Activated effector memory CD4-positive, alpha-beta T cell treated with anti-CD3 and anti-CD28 coated beads, Interleukin-2, amount 50 U/mL, for 16 hours (primary cell): ENCODE results near the gene SLC15A1.
"Not testable (repeated sequence)": the region's sequence is repeated elsewhere in the genome, so short reads cannot be mapped to it uniquely, and the experiment has no call there.

Experiments used
- DNase-seq: peaks from one replicate; pipeline ENCODE4 v3.0.0-alpha.2; 2020

SLC15A1 gene

GRCh38 chr13:98780451-98780850 is 28.0 kb upstream of the SLC15A1 start:
- no peak for DNase-seq

- no peak for DNase-seq
These were observed 27.2 kb upstream of the SLC15A1 start for GRCh38 chr13:98779695-98780094.

DNA sequence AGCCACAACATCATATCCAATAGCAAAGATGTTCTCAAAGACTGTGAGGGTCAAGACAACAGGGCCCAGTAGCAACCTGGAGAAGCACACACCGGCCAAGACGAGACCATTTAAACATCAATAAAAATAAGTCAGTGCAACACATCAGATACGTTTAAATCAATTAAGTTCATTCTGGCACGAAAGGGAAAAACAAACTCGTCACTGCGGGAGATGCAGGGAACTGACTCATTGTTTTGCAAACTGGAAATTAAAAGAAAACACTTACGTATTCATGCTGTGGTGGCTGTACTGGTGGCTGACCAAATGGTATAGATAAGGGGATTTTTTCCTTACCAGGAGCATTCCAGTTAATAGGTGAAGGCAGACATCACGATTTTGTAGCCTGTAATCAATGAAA is 26.3 kb upstream of the SLC15A1 start:
- DNase-seq: no peak

DNA sequence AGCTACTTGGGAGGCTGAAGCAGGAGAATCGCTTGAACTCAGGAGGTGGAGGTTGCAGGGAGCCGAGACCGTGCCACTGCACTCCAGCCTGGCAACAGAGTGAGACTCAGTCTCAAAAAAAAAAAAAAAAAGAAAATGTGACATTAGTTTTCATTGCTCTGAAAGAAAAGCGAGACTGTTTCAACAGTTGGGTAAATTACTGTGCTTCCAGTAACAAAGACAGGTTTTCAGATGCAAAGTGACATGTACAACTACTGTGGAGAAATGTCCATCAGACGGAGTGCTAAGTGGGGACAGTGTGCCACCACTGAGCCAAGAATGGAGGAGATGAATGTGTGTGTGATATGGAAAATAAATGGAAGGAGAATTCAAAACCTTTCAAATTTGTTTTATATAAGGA is 24.2 kb upstream of the SLC15A1 start:
- DNase-seq: no peak

GRCh38 chr13:98775844-98776598 is 23.5 kb upstream of the SLC15A1 start:
- DNase-seq: no peak

DNA sequence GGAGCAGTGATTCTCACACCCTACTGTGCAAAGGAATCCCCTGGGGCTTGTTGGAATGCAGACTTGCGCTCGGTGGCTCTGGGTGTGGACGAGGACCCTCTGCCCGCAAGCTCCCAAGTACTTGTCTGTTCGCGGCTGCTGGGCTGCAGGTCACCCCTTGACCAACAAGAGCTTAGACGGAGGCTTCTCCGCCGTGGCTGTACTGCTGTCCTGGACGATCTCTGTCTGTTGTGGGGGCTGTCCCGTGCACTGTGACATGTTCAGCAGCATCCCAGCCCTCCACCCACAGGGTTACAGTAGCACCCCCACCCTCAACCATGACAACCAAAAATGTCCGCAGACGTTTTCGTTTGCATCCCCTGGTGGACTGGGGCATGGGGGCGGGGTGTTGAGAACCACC is 22.9 kb upstream of the SLC15A1 start:
- DNase-seq: no peak

GRCh38 chr13:98774776-98775175 is 22.3 kb upstream of the SLC15A1 start:
- no peak for DNase-seq

DNA sequence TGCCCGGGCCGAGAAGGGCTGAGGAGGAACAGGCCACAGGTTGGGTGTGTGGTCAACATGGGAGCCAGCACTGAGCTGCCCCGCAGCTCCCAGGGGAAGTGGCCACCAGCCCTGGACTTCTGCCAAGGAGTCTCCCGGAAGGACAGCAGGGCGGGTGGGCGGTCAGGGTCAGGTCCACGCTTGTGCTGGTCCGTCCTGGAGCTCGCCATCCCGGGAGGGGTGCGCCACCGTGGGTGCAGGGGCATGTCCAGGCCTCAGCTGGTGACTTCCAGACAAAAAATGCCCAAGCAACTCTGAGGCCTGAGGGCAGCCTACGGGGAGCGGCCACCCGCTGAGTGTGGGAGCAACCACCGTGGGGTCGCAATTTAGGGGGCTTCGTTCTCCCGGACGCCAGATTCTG is 21.4 kb upstream of the SLC15A1 start:
- no peak for DNase-seq

DNA sequence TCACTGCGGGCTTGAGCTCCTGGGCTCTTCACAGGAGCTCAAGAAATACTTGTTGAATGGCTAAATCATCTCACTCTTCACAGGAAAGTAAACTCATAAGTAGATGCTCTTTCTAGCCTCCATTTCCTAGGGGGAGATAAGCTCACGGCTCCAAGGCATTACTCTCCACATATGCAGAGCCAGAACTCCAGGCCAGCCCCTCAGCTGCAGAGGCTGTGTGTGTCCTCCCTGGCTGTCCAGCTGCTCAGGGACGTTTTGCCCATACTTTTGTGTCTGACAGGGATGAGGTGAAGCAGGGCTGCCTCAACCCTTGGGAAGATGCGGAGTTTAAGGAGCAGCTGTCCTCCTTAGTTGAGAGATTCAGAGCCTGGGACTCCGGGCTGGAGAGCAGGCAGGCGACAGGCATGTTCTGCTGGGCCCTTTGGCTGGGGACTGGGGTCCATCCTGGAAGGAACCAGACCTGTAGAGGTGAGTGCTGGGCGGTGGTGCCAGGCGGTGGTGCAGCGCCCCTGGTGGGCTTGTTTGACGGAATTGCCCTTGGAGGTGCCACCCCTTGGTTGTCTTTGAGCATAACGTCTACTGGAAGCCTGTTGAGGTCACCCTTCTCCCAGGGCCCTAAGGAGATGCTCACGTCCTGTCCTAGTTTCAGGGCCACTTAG is 20.5 kb upstream of the SLC15A1 start:
- no peak for DNase-seq

GRCh38 chr13:98771838-98772611 is 19.6 kb upstream of the SLC15A1 start:
- no peak for DNase-seq

- DNase-seq: no peak
These were observed 17.3 kb upstream of the SLC15A1 start for GRCh38 chr13:98769736-98770135.

DNA sequence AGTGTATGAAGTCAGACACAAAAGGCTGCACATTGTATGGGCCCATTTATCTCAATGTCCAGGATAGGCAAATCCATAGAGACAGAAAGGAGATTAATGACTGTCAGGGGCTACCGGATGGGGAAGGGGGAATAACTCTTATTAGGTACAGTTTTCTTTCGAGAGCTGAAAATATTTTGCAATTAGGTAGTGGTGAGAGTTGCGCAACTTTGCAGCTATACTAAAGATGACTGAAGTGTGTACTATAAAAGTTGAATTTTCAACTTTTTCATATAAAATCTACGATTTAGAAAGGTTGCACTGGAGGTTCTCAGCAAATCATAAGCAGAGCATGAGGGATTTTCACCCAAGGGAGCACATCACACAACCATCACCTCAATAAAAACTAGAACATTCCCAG is 16.1 kb upstream of the SLC15A1 start:
- DNase-seq: no peak

DNA sequence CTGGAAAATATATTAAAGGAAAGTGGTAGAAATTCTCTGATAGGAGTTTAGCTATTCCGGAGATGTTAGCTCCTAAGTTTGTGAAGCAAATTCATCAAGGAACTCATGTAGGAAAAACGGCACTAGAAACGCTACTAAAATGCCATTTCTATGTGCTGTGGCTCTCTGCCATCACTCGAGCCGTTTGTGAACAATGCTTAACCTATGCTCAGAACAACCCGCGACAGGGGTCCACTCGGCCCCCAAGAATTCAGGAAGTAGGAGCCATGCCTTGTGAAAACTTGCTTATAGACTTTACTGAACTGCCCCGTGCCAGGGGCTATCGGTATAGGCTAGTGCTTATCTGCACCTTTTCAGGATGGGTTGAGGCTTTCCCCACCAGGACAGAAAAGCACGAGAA is 14.2 kb upstream of the SLC15A1 start:
- no peak for DNase-seq

DNA sequence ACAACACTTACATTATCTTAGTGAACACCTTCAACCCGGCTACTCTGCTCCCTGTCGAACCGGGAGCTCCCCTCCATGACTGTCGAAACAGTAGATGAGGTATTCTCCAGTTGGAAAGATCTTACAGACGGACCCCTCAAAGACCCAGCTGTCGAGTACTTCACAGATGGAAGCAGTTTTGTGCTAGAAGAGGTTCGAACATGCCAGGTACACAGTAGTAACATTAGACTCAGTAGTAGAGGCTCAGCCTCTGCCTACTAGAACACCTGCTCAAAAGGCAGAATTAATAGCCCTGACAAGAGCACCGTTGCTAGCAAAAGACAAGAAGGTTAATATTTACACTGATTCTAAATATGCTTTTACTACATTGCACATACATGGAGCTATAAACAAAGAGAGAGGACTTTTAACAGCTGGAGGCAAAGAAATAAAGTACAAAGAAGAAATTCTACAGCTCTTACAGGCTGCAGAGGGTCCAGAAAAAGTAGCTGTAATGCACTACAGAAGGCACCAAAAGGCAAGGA is 13.6 kb upstream of the SLC15A1 start:
- DNase-seq: no peak

DNA sequence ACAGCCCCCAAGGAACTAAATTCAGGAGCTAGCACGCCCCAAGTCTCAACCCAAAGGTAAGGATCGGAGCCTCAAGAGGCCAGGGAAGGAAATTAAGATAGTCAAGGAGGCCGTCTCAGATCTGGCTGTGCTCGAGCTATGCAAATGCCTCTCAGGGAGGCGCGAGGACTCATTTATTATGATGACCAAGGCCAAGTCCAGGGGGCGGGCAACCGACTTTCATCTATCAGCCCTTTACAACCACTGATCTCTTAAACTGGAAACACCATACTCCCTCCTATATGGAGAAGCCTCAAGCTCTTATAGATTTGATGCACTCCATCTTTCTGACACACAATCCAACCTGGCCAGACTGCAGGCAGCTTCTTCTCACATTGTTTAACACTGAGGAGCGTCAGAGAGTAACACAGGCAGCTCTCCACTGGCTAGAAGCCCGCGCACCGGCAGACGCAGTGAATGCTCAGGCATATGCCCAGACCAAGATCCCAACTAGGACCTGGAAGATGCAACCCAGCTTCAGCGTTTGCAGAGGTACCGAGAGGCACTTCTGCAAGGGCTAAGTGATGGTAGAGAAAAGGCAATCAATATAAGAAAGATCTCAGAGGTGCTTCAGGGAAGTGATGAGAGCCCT is 9.6 kb upstream of the SLC15A1 start:
- no peak for DNase-seq

GRCh38 chr13:98761126-98761985 is 8.9 kb upstream of the SLC15A1 start:
- no peak for DNase-seq

- DNase-seq: no peak
These were observed 3.3 kb upstream of the SLC15A1 start for GRCh38 chr13:98755729-98756128.

DNA sequence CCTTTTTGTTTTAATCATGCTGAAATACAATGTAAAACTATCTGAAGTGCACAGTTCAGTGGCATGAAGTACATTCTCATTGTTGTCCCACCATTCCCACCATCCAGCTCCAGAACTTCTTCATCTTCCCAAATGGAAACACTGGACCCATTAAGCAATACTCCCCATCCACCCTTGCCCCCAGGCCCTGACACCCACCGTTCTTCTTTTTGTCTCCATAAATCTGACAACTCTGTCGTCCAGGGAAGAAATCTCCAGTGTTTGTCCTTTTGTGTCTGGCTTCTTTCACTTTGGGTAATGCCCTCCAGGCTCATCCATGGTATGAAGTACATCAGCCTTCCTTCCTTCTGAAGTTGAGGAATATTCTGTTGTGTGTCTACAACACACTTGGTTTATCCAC is 2.6 kb upstream of the SLC15A1 start:
- DNase-seq: no peak

DNA sequence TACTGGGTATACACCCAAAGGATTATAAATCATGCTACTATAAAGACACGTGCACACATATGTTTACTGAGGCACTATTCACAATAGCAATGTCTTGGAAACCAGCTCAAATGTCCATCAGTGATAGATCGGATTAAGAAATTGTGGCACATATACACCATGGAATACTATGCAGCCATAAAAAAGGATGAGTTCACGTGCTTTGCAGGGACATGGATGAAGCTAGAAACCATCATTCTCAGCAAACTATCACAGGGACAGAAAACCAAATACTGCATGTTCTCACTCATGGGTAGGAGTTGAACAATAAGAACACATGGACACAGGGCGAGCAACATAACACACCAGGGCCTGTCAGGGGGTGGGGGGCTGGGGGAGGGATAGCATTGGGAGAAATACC is 2.0 kb upstream of the SLC15A1 start:
- not testable (repeated sequence) for DNase-seq

DNA sequence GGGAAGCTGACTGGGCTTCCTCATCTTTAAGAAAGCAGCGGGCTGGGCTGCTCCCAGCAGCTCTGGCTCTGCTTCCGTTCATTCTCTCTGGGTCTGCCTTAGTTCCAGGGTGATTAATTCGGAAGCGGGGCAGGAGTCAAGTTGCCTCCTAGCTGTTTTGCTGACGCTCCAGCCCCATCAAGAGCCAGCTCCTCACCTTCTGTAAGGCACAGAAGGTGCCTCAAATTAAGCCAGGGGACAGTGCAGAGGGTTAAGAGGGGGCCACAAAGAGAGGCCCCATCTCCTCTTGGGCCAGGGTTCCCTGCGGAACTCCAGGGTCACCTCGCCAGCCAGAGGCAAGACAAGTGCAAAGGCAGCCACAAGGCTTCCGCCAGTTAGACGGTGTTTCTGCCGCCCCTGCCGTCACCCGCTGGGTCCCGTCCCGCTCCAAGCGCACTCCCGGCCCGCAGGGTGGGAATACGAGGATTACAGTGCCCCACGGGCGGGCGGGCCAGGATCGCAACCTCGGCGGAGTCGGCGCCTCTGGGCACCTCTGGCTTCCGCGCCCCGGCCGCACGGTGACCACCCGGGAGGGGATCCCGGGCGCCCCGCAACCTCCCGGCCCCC is 508 bp downstream of the SLC15A1 start:
- DNase-seq: no peak

DNA sequence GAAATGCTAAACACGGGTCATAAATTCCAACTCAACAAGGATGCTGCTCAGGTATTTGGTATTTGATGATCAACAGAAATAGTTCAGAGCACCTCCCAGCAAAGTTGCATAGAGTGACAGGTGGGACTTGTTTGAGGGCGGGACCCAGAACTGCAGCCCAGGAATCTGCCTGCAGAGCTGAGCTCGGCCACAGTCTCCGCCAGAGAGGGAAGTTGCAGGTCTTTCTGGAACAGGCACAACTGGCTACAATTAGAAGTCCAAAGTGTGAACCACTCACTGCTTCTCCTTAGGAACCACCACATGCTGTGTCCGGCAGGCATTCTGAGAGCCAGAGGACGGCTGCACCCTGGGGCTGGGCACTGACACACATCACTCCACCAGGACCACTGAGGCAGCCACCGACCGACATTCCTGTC is 1.1 kb downstream of the SLC15A1 start:
- no peak for DNase-seq

- no peak for DNase-seq
These were observed 3.0 kb downstream of the SLC15A1 start for GRCh38 chr13:98749501-98749900.
